ENCODE results near the gene GIMAP7. TPM values are rescaled to one million over a fixed set of nuclear protein-coding genes. Genes with fewer than 3 reads are reported as not detected.
A peak's percentile ranks its signal among the peaks of the same experiment; 100 is the strongest.

The GIMAP7 gene
- total RNA-seq, 6 donors from 2014 or later, result 32.5 to 45.0 (median 36.8) TPM

- ATAC-seq (ENCODE audit: low FRiP score in 2 of 2), result no peak
- Histone ChIP-seq H3K4me1 (peaks cover 3 to 14% (median 4%) of the 10 kb centered on the region in 4 donors), H3K4me3 (no peak overlapping the region), H3K36me3 (no peaks in the 10 kb centered on the region), H3K9me3 (no peaks in the 10 kb centered on the region), H3K27ac (no peak overlapping the region), H3K27me3 (no peaks in the 10 kb centered on the region)
- TF ChIP-seq CTCF (IDR thresholded peaks at IDR 0.05) (no peak), POLR2AphosphoS5 (IDR thresholded peaks at IDR 0.05) (no peak), EP300 (IDR thresholded peaks at IDR 0.05) (no peak), POLR2A (IDR thresholded peaks at IDR 0.05) (no peak)
- no peak for DNase-seq
- WGBS, 2 donors, result 87 to 89% methylated on average over 4 of the region's 4 CpGs
Observed at GRCh38 chr7:150507947-150508602, 6.6 kb upstream of the GIMAP7 start.

DNA sequence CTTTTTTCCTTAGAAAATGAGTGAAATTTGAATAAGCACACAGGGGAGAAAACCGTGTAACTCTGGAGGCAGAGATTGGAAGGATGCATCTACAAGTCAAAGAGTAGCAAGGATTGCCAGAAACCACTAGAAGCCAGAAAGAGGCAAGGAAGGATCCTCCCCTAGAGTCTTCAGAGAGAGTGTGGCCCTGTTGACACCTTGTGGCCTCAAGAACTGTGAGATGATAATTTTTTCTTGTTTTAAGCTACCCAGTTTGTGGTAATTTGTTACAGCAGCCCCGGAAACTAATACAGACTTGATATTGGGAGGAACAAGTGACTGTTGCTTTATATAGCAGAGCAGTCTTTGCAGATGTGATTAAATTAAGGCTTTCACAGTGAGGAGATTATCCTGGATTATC, 3.6 kb upstream of the GIMAP7 start:
- DNase-seq, result no peak
- Histone ChIP-seq H3K36me3 (no peaks in the 10 kb centered on the region), H3K27ac (no peak overlapping the region), H3K27me3 (no peaks in the 10 kb centered on the region), H3K9me3 (no peaks in the 10 kb centered on the region), H3K4me1 (peaks cover 0 to 5% (median 2%) of the 10 kb centered on the region in 4 donors), H3K4me3 (no peak overlapping the region)
- no peak for ATAC-seq (ENCODE audit: low FRiP score in 2 of 2)
- WGBS, 2 donors, result 76 to 86% methylated on average over 2 of the region's 2 CpGs
- TF ChIP-seq EP300 (IDR thresholded peaks at IDR 0.05), result no peak

DNA sequence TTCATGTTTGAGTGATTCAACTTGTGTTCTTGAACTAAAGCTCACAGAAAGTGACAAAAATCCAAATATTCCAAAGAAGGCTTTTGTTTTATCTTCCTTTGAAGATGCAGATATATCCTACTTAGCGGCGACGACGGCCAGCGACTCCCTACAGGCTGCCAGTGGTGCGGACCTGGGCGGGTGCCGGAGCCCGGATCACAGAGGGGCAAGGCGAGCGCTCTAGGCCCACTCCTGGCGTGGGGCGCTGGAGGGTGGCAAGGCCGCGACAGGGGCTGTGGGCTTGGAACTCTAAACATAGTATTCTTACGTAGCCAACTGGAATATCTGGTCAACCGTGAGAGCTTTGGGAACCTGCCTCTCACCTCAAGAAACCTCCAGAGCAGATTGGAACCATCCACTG, 914 bp upstream of the GIMAP7 start:
- H3K36me3 ChIP-seq, result no peaks in the 10 kb centered on the region
- TF ChIP-seq CTCF (IDR thresholded peaks at IDR 0.05), result no peak
- no peak for TF ChIP-seq POLR2AphosphoS5 (IDR thresholded peaks at IDR 0.05)
- peak overlapping the region; percentile 80 to 87 (median 82) for H3K27ac ChIP-seq

GRCh38 chr7:150515248-150516147, 826 bp downstream of the GIMAP7 start:
- Histone ChIP-seq H3K4me3 (peak overlapping the region; percentile 19 to 62 (median 41)), H3K27ac (peak overlapping the region; percentile 80 to 87 (median 82)), H3K9me3 (no peaks in the 10 kb centered on the region), H3K4me1 (peaks cover 0 to 5% (median 2%) of the 10 kb centered on the region in 4 donors), H3K27me3 (no peaks in the 10 kb centered on the region), H3K36me3 (peaks cover 0 to 7% (median 2%) of the 10 kb centered on the region in 4 donors)
- TF ChIP-seq POLR2A (IDR thresholded peaks at IDR 0.05) (no peak), EP300 (IDR thresholded peaks at IDR 0.05) (no peak), POLR2AphosphoS5 (IDR thresholded peaks at IDR 0.05) (peak in 1 of 2 donors; percentile 23)
- no peak for DNase-seq
- 43 to 54% methylated on average over 11 of the region's 11 CpGs for WGBS, 2 donors
- ATAC-seq (ENCODE audit: low FRiP score in 2 of 2), result peak in 1 of 2 donors; percentile 28

More for the DNA sequence above, 914 bp upstream of the GIMAP7 start:
- 93 to 97% methylated on average over 17 of the region's 17 CpGs for WGBS, 2 donors
- peak in 1 of 2 donors; percentile 37 for ATAC-seq (ENCODE audit: low FRiP score in 2 of 2)
- Histone ChIP-seq H3K4me1 (peaks cover 0 to 5% (median 2%) of the 10 kb centered on the region in 4 donors), H3K9me3 (no peaks in the 10 kb centered on the region), H3K27me3 (no peaks in the 10 kb centered on the region), H3K4me3 (peak overlapping the region in 1 of 4 donors; percentile 62)
- peak in 1 of 2 donors; percentile 75 for DNase-seq

GRCh38 chr7:150516956-150517745, 2.5 kb downstream of the GIMAP7 start:
- Histone ChIP-seq H3K4me3 (peak overlapping the region in 3 of 4 donors; percentile 36 to 62 (median 46)), H3K4me1 (peaks cover 0 to 5% (median 2%) of the 10 kb centered on the region in 4 donors), H3K36me3 (peaks cover 0 to 9% (median 2%) of the 10 kb centered on the region in 4 donors), H3K9me3 (no peaks in the 10 kb centered on the region), H3K27ac (peak overlapping the region; percentile 80 to 87 (median 82)), H3K27me3 (no peaks in the 10 kb centered on the region)
- WGBS, 2 donors, result 48 to 77% methylated on average over 1 of the region's 1 CpG
- TF ChIP-seq EP300 (IDR thresholded peaks at IDR 0.05) (no peak), POLR2A (IDR thresholded peaks at IDR 0.05) (no peak), POLR2AphosphoS5 (IDR thresholded peaks at IDR 0.05) (no peak), CTCF (IDR thresholded peaks at IDR 0.05) (no peak)
- no peak for ATAC-seq (ENCODE audit: low FRiP score in 2 of 2)
- no peak for DNase-seq

All from upper lobe of left lung (tissue), 6 donors.